SK-N-MC (cell line): Measurements from ENCODE around the gene TTC7B.

Source experiments
- DNase-seq: peaks from one replicate; pipeline ENCODE4 v3.0.0-alpha.2; 2011; ENCODE audit warnings: low read depth, low spot score
- H3K27ac ChIP-seq: fragments of 200-600 bp; sonication (generic); 2 replicates; pipeline ENCODE4 v1.5.1; 2016; ENCODE audit warnings: mixed run types
- H3K36me3 ChIP-seq: fragments of 200-600 bp; sonication (generic); 2 replicates; pipeline ENCODE4 v1.6.1; 2017; ENCODE audit warnings: antibody characterized with exemption, low read length, mixed read lengths; ENCODE audit not compliant: insufficient read depth
- H3K4me3 ChIP-seq: fragments of 200-600 bp; sonication (generic); 2 replicates; pipeline ENCODE4 v1.5.1; 2016
- H3K9ac ChIP-seq: fragments of 200-600 bp; sonication (generic); 2 replicates; pipeline ENCODE4 v1.8.0; 2017; ENCODE audit warnings: mixed run types, mixed read lengths; ENCODE audit not compliant: insufficient read length
- H3K9me3 ChIP-seq: fragments of 200-600 bp; sonication (generic); 2 replicates; pipeline ENCODE4 v1.6.1; 2017; ENCODE audit warnings: low read depth, mild to moderate bottlenecking, antibody characterized with exemption, low read length, moderate library complexity, mixed read lengths
- EZH2 ChIP-seq: fragments of 200-600 bp; sonication (generic); IDR thresholded peaks from one replicate; pipeline ENCODE4 v1.6.1; 2017; ENCODE audit warnings: antibody characterized with exemption
- FOXP2 ChIP-seq: optimal IDR thresholded peaks from 2 replicates; pipeline ENCODE3; 2011; ENCODE audit warnings: mild to moderate bottlenecking, moderate library complexity; ENCODE audit not compliant: insufficient read depth; ENCODE audit errors: extremely low read length, control extremely low read depth
- POLR2AphosphoS5 ChIP-seq: IDR thresholded peaks from 2 replicates; pipeline ENCODE4 v1.6.1; 2012; ENCODE audit warnings: mild to moderate bottlenecking, low read depth, low read length, borderline replicate concordance

Gene TTC7B

GRCh38 chr14:90579088-90579487 is 237.1 kb downstream of the TTC7B start:
- H3K9ac ChIP-seq, result no peak overlapping the region
- H3K36me3 ChIP-seq, result no peaks in the 10 kb centered on the region

GRCh38 chr14:90578283-90578985 is 237.8 kb downstream of the TTC7B start:
- Histone ChIP-seq H3K9ac (no peak overlapping the region), H3K36me3 (no peaks in the 10 kb centered on the region), H3K4me3 (no peak overlapping the region), H3K9me3 (no peaks in the 10 kb centered on the region), H3K27ac (no peak overlapping the region)
- TF ChIP-seq EZH2 (no peak), POLR2AphosphoS5 (no peak), FOXP2 (no peak)
- DNase-seq, result no peak

More at GRCh38 chr14:90579088-90579487, 237.1 kb downstream of the TTC7B start:
- Histone ChIP-seq H3K27ac (no peak overlapping the region), H3K9me3 (no peaks in the 10 kb centered on the region), H3K4me3 (no peak overlapping the region)
- TF ChIP-seq EZH2 (no peak), POLR2AphosphoS5 (no peak), FOXP2 (no peak)
- DNase-seq, result no peak

GRCh38 chr14:90577661-90578282 is 238.5 kb downstream of the TTC7B start:
- Histone ChIP-seq H3K36me3 (no peaks in the 10 kb centered on the region), H3K4me3 (no peak overlapping the region), H3K9me3 (no peaks in the 10 kb centered on the region), H3K27ac (no peak overlapping the region), H3K9ac (no peak overlapping the region)
- TF ChIP-seq EZH2, result no peak
- TF ChIP-seq POLR2AphosphoS5, result no peak
- no peak for TF ChIP-seq FOXP2
- DNase-seq, result no peak

DNA sequence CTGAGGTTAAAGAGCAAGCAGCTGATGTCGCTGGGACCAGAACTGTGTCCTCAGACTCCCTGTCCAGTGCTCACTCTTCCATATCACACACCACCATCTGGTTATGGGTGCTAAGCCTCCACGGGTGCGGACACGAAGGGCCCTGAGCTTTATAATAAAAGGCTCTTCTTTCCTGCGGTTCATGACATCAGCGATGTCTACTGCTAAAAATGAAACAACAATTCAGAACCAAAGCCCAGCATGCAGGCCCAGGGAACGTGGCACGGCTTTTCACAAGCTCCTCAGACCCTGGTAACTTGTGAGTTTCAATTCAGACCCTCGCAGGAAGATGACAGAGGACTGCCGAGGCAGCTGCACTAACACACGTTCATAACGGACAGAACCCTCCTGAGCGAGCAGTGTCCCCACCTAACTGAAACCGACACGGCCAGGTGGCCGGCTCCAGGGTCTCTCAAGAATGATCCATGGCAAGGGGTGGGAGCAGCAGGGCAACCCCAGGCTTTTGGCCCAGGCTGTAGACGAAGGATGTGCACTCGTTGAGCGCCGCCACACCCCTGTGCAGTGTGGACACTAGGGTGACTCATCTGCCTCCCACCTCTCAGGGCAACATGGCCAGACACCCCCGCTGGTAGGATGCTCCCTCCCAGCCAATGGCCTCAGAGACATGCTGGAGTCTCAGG is 239.1 kb downstream of the TTC7B start:
- no peak overlapping the region for H3K4me3 ChIP-seq
- H3K27ac ChIP-seq, result no peak overlapping the region
- no peak overlapping the region for H3K9ac ChIP-seq
- TF ChIP-seq FOXP2 (no peak), EZH2 (no peak), POLR2AphosphoS5 (no peak)
- no peak for DNase-seq
- H3K36me3 ChIP-seq, result no peaks in the 10 kb centered on the region
- H3K9me3 ChIP-seq, result no peaks in the 10 kb centered on the region

GRCh38 chr14:90576581-90576980 is 239.6 kb downstream of the TTC7B start:
- DNase-seq, result no peak
- Histone ChIP-seq H3K36me3 (no peaks in the 10 kb centered on the region), H3K9me3 (no peaks in the 10 kb centered on the region), H3K4me3 (no peak overlapping the region), H3K27ac (no peak overlapping the region), H3K9ac (no peak overlapping the region)
- TF ChIP-seq POLR2AphosphoS5 (no peak), EZH2 (no peak), FOXP2 (no peak)

- TF ChIP-seq POLR2AphosphoS5, result no peak
- Histone ChIP-seq H3K9me3 (no peaks in the 10 kb centered on the region), H3K9ac (no peak overlapping the region), H3K27ac (no peak overlapping the region), H3K4me3 (no peak overlapping the region), H3K36me3 (no peaks in the 10 kb centered on the region)
- DNase-seq, result no peak
Measured at GRCh38 chr14:90575781-90576180, 240.4 kb downstream of the TTC7B start.

DNA sequence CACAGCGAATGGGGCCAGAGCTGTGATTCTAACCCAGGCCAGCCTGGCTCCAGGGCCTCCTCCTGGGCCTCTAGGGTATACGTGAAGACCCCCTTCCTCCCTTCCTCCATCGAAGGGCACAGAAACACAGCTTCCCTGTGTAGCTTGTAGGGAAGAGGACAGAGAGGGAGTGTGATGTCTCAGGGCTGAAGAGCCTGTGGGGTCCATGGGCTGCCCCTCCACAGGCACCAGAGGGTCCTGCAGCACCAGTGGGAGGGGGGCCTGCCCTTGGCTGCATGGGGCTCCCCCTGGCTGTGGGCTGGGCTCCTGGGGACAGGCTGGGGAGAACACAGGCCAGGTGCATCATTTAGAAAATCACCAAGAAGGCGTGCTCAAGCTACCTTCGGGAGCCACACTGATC is 240.9 kb downstream of the TTC7B start:
- no peaks in the 10 kb centered on the region for H3K36me3 ChIP-seq

GRCh38 chr14:90574188-90575131 is 241.8 kb downstream of the TTC7B start:
- no peak for DNase-seq
- no peaks in the 10 kb centered on the region for H3K9me3 ChIP-seq
- H3K9ac ChIP-seq, result no peak overlapping the region
- no peak overlapping the region for H3K27ac ChIP-seq
- no peak overlapping the region for H3K4me3 ChIP-seq
- H3K36me3 ChIP-seq, result no peaks in the 10 kb centered on the region
- no peak for TF ChIP-seq EZH2
- TF ChIP-seq FOXP2, result no peak
- no peak for TF ChIP-seq POLR2AphosphoS5

More for the DNA sequence above, 240.9 kb downstream of the TTC7B start:
- Histone ChIP-seq H3K27ac (no peak overlapping the region), H3K9me3 (no peaks in the 10 kb centered on the region), H3K9ac (no peak overlapping the region), H3K4me3 (no peak overlapping the region)
- DNase-seq, result no peak
- no peak for TF ChIP-seq POLR2AphosphoS5
- TF ChIP-seq EZH2, result no peak
- no peak for TF ChIP-seq FOXP2
